ENCODE measurements around the gene FMN1. TPM values are rescaled to one million over a fixed set of nuclear protein-coding genes. Genes with fewer than 3 reads are reported as not detected.

FMN1 gene
- total RNA-seq, 2 donors from 2014 or later = 13.7 to 17.1 TPM

GRCh38 chr15:32965897-32966296, 228.6 kb downstream of the FMN1 start:
- ATAC-seq (no peak), DNase-seq (no peak)
- Histone ChIP-seq H3K36me3 (replicated peaks in 1 of 2; ENCODE audit: insufficient read depth in 1 of 2, low read depth in 2 of 2) (no peaks in the 10 kb centered on the region), H3K4me3 (no peak overlapping the region), H3K9me3 (no peaks in the 10 kb centered on the region), H3K4me1 (no peaks in the 10 kb centered on the region), H3K27ac (no peak overlapping the region), H3K27me3 (no peaks in the 10 kb centered on the region)
- WGBS, 2 donors = 78 to 79% methylated on average over 6 of the region's 6 CpGs
- intact Hi-C loops (cut with DNase I) = no loop called here
- no peak for TF ChIP-seq CTCF (IDR thresholded peaks at IDR 0.05)
- no peak for TF ChIP-seq POLR2A (IDR thresholded peaks at IDR 0.05)

- DNase-seq (no peak), ATAC-seq (no peak)
- Histone ChIP-seq H3K27ac (no peak overlapping the region), H3K9me3 (no peaks in the 10 kb centered on the region), H3K36me3 (replicated peaks in 1 of 2; ENCODE audit: insufficient read depth in 1 of 2, low read depth in 2 of 2) (no peaks in the 10 kb centered on the region), H3K4me3 (no peak overlapping the region), H3K4me1 (no peaks in the 10 kb centered on the region), H3K27me3 (no peaks in the 10 kb centered on the region)
- TF ChIP-seq CTCF (IDR thresholded peaks at IDR 0.05) (no peak), POLR2A (IDR thresholded peaks at IDR 0.05) (no peak)
- WGBS, 2 donors = 64 to 71% methylated on average over 1 of the region's 1 CpG
- intact Hi-C loops (cut with DNase I) = no loop called here
Measured at GRCh38 chr15:32959077-32959476, 235.4 kb downstream of the FMN1 start.

GRCh38 chr15:32957219-32957618, 237.3 kb downstream of the FMN1 start:
- Histone ChIP-seq H3K36me3 (replicated peaks in 1 of 2; ENCODE audit: insufficient read depth in 1 of 2, low read depth in 2 of 2) (no peaks in the 10 kb centered on the region), H3K9me3 (no peaks in the 10 kb centered on the region), H3K4me3 (no peak overlapping the region), H3K4me1 (no peaks in the 10 kb centered on the region), H3K27me3 (no peaks in the 10 kb centered on the region), H3K27ac (no peak overlapping the region)
- TF ChIP-seq POLR2A (IDR thresholded peaks at IDR 0.05) (no peak), CTCF (IDR thresholded peaks at IDR 0.05) (no peak)
- intact Hi-C loops (cut with DNase I) = no loop called here
- DNase-seq = no peak
- 18 to 28% methylated on average over 4 of the region's 4 CpGs for WGBS, 2 donors
- ATAC-seq = no peak

GRCh38 chr15:32956711-32957110, 237.8 kb downstream of the FMN1 start:
- ATAC-seq (no peak), DNase-seq (no peak)
- Histone ChIP-seq H3K9me3 (no peaks in the 10 kb centered on the region), H3K36me3 (replicated peaks in 1 of 2; ENCODE audit: insufficient read depth in 1 of 2, low read depth in 2 of 2) (no peaks in the 10 kb centered on the region), H3K27me3 (no peaks in the 10 kb centered on the region), H3K4me1 (no peaks in the 10 kb centered on the region), H3K27ac (no peak overlapping the region), H3K4me3 (no peak overlapping the region)
- TF ChIP-seq CTCF (IDR thresholded peaks at IDR 0.05) = no peak
- no peak for TF ChIP-seq POLR2A (IDR thresholded peaks at IDR 0.05)
- intact Hi-C loops (cut with DNase I) = no loop called here
- 74 to 88% methylated on average over 2 of the region's 2 CpGs for WGBS, 2 donors

GRCh38 chr15:32956006-32956405, 238.5 kb downstream of the FMN1 start:
- 24 to 29% methylated on average over 1 of the region's 1 CpG for WGBS, 2 donors
- Histone ChIP-seq H3K4me3 (no peak overlapping the region), H3K36me3 (replicated peaks in 1 of 2; ENCODE audit: insufficient read depth in 1 of 2, low read depth in 2 of 2) (no peaks in the 10 kb centered on the region), H3K4me1 (no peaks in the 10 kb centered on the region), H3K9me3 (no peaks in the 10 kb centered on the region), H3K27ac (no peak overlapping the region), H3K27me3 (no peaks in the 10 kb centered on the region)
- TF ChIP-seq CTCF (IDR thresholded peaks at IDR 0.05) (peak in 4 of 7 experiments; percentile 11 to 39 (median 32)), POLR2A (IDR thresholded peaks at IDR 0.05) (no peak)
- intact Hi-C loops (cut with DNase I) = no loop called here
- ATAC-seq = no peak
- peak in 2 of 4 donors; percentile 9 to 20 for DNase-seq

Measured in body of pancreas (tissue), 4 donors.